Natural killer cell (primary cell): ENCODE measurements around the gene CATSPER3. TPM values are rescaled to one million over a fixed set of nuclear protein-coding genes. Genes with fewer than 3 reads are reported as not detected.

Experiments used
- ATAC-seq, 3 donors: fragments of 150-1000 bp in 2 of 3; fragments of 200-7000 bp in 1 of 3; cut with Tn5 transposase; 1 replicate in 1 of 3; 2 replicates in 2 of 3; pipeline ENCODE4 v1.10.0; 2021; ENCODE audit warnings: mild to moderate bottlenecking in 2 of 3, moderate library complexity in 2 of 3
- DNase-seq, 2 donors: peaks; one replicate each; pipeline versions ENCODE4 v3.0.0 to v3.0.0-alpha.2; 2013 to 2021; ENCODE audit warnings: mixed read lengths in 1 of 2
- H3K27ac ChIP-seq: one replicate; pipeline ENCODE4 v1.5.1; 2013; ENCODE audit warnings: mild to moderate bottlenecking, low read length
- H3K27me3 ChIP-seq: one replicate; pipeline ENCODE4 v1.6.1; 2013; ENCODE audit warnings: low read length; ENCODE audit not compliant: control insufficient read depth, insufficient read depth
- H3K36me3 ChIP-seq: one replicate; pipeline ENCODE4 v1.6.1; 2013; ENCODE audit warnings: low read length; ENCODE audit not compliant: control insufficient read depth, insufficient read depth
- H3K4me1 ChIP-seq: one replicate; pipeline ENCODE4 v1.6.1; 2013; ENCODE audit warnings: low read length; ENCODE audit not compliant: control insufficient read depth, insufficient read depth
- H3K4me3 ChIP-seq: one replicate; pipeline ENCODE4 v1.5.1; 2013; ENCODE audit warnings: low read length
- H3K9me3 ChIP-seq: one replicate; pipeline ENCODE4 v1.6.1; 2013; ENCODE audit warnings: low read length; ENCODE audit not compliant: control insufficient read depth, insufficient read depth
- H3K27ac Mint-ChIP-seq, 2 donors: one replicate each; pipeline ENCODE4 v1.8.0; 2022; ENCODE audit warnings: mild to moderate bottlenecking in 2 of 2, mixed read lengths in 2 of 2, moderate library complexity in 1 of 2
- H3K27me3 Mint-ChIP-seq, 2 donors: one replicate each; pipeline ENCODE4 v1.8.0; 2022; ENCODE audit warnings: low read depth in 2 of 2, mixed read lengths in 2 of 2
- H3K36me3 Mint-ChIP-seq: one replicate; pipeline ENCODE4 v1.8.0; 2022; ENCODE audit warnings: mixed read lengths
- H3K4me1 Mint-ChIP-seq, 2 donors: one replicate each; pipeline ENCODE4 v1.8.0; 2022; ENCODE audit warnings: mixed read lengths in 2 of 2
- H3K4me3 Mint-ChIP-seq: one replicate; pipeline ENCODE4 v1.8.0; 2022; ENCODE audit warnings: mild to moderate bottlenecking, moderate library complexity, mixed read lengths
- H3K9me3 Mint-ChIP-seq, 2 donors: one replicate each; pipeline ENCODE4 v1.8.0; 2022; ENCODE audit warnings: mixed read lengths in 2 of 2
- WGBS: methylation state at CpG from one replicate; pipeline ENCODE4 v1.1.7; 2013; ENCODE audit warnings: missing lambda C conversion rate; ENCODE audit not compliant: insufficient coverage; 5-methylcytosine and 5-hydroxymethylcytosine counted together
- intact Hi-C: fragments of 100-400 bp; cut with micrococcal nuclease; formaldehyde crosslinking; loops from one replicate; pipeline ENCODE4 v1.14.2; 2022
- total RNA-seq, 4 donors: library from RNA; stranded (reverse); fragments of 120-200 nt in 1 of 4; gene quantifications; one replicate each; pipeline versions ENCODE4 v1.2.3 to v1.2.4, GENCODE V29; 2013 to 2022
- TF ChIP-seq, protein P1 (sequence below): fragments of 200-600 bp; IDR thresholded peaks from one replicate; pipeline ENCODE4 v1.8.0; 2022; ENCODE audit warnings: antibody characterized with exemption

The CATSPER3 gene
- total RNA-seq, 3 donors from 2014 or later (not counting 1 experiment from before 2014, with no cell fraction given): 0.31 to 0.79 (median 0.55) TPM

DNA sequence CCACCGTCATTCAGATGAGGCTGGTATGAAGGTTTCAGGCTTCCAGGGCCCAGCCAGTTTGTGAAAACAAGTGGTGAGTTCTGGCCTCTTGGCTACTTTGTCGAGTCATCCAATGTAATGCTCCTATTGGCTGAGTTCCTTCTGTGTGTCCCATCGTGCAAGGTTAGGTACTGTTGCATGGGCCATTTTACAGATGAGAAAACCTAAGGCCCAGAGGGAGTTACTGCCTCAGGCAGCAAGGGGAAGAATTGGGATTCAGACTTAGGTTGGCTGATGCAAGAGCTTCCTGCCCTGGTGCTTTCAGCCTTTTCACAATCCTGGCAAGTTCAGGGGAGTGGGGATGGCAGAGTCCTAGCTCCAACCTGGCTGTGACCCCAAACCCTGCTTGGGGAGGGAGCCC, 83.7 kb downstream of the CATSPER3 start:
- no peaks in the 10 kb centered on the region for H3K36me3 ChIP-seq
- Mint-ChIP-seq H3K9me3 (no peaks in the 10 kb centered on the region), H3K36me3 (no peaks in the 10 kb centered on the region), H3K27ac (no peak overlapping the region), H3K4me3 (no peak overlapping the region), H3K27me3 (peaks cover 43 to 58% of the 10 kb centered on the region in 2 donors), H3K4me1 (no peaks in the 10 kb centered on the region)
- H3K9me3 ChIP-seq: no peaks in the 10 kb centered on the region
- TF ChIP-seq, protein P1, sequence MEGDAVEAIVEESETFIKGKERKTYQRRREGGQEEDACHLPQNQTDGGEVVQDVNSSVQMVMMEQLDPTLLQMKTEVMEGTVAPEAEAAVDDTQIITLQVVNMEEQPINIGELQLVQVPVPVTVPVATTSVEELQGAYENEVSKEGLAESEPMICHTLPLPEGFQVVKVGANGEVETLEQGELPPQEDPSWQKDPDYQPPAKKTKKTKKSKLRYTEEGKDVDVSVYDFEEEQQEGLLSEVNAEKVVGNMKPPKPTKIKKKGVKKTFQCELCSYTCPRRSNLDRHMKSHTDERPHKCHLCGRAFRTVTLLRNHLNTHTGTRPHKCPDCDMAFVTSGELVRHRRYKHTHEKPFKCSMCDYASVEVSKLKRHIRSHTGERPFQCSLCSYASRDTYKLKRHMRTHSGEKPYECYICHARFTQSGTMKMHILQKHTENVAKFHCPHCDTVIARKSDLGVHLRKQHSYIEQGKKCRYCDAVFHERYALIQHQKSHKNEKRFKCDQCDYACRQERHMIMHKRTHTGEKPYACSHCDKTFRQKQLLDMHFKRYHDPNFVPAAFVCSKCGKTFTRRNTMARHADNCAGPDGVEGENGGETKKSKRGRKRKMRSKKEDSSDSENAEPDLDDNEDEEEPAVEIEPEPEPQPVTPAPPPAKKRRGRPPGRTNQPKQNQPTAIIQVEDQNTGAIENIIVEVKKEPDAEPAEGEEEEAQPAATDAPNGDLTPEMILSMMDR: no peak
- WGBS: 60% methylated on average over 3 of the region's 3 CpGs
- peaks cover 8% of the 10 kb centered on the region for H3K27me3 ChIP-seq
- H3K27ac ChIP-seq: no peak overlapping the region
- intact Hi-C loops: no loop called here
- ATAC-seq: no peak
- no peak overlapping the region for H3K4me3 ChIP-seq
- peaks cover 10% of the 10 kb centered on the region for H3K4me1 ChIP-seq
- no peak for DNase-seq

DNA sequence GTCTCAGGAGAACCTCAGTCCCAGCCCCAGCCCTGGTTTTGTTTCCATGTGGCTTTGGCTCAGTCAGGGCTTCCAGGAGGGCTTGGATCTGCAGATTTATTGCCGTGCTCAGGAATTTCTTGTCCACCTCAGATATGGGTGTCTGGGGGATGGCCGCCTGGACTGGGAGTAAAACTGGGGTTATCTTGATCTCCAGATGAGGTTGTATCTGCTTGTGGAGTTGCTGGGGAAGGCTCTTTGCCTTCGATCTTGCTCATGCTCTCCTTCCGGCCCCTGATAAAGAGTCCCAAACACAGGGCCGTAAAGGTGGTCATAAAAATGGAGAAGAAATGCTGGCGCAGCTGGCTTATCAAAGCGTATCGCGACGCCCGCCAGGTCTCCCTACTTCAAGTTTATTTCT, 84.2 kb downstream of the CATSPER3 start:
- H3K27ac ChIP-seq: no peak overlapping the region
- H3K4me1 Mint-ChIP-seq: no peaks in the 10 kb centered on the region
- 60% methylated on average over 11 of the region's 11 CpGs for WGBS
- H3K27ac Mint-ChIP-seq: no peak overlapping the region
- intact Hi-C loops: no loop called here
- no peak overlapping the region for H3K4me3 ChIP-seq
- H3K27me3 ChIP-seq: peaks cover 8% of the 10 kb centered on the region
- ATAC-seq: no peak
- no peak overlapping the region for H3K4me3 Mint-ChIP-seq
- TF ChIP-seq, protein P1: no peak
- no peaks in the 10 kb centered on the region for H3K9me3 Mint-ChIP-seq
- no peaks in the 10 kb centered on the region for H3K36me3 Mint-ChIP-seq
- H3K27me3 Mint-ChIP-seq: peaks cover 43 to 53% of the 10 kb centered on the region in 2 donors
- DNase-seq: no peak
- no peaks in the 10 kb centered on the region for H3K9me3 ChIP-seq
- H3K4me1 ChIP-seq: peaks cover 10% of the 10 kb centered on the region
- H3K36me3 ChIP-seq: no peaks in the 10 kb centered on the region

DNA sequence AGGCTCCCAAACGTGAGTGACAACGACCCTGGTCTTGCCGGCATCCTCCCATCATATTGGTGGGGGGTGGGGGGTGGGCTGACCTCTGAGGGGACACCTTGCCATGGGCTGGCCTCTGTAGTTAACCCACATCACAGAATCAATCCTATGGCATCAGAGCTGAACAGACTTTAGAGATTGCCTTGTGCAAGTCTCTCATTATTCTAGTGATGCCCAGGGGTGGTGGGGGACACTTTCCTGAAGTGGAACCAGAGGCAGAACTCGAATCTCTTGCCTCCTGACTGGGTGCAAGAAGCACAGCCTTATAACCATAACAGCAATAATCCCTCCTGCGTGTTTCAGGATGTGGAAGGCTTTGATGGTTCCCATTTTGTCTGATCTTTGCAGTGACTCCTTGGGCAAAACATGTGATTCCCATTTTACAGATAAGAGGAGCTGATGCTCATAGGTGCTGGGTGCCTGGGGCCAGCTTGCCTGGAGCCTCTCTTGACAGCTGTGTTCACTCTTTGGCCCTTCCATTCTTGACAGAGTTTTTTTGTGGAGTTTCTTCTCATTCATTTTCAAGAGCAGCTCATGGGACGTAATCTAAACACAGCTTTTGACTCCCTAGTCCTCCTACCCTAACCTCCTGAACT, 84.9 kb downstream of the CATSPER3 start:
- TF ChIP-seq, protein P1: no peak
- Histone ChIP-seq H3K4me3 (no peak overlapping the region), H3K27me3 (peaks cover 8% of the 10 kb centered on the region), H3K4me1 (peaks cover 10% of the 10 kb centered on the region), H3K9me3 (no peaks in the 10 kb centered on the region), H3K36me3 (no peaks in the 10 kb centered on the region), H3K27ac (no peak overlapping the region)
- DNase-seq: no peak
- no peaks in the 10 kb centered on the region for H3K36me3 Mint-ChIP-seq
- no peak overlapping the region for H3K27ac Mint-ChIP-seq
- 56% methylated on average over 6 of the region's 6 CpGs for WGBS
- intact Hi-C loops: no loop called here
- H3K9me3 Mint-ChIP-seq: no peaks in the 10 kb centered on the region
- no peak overlapping the region for H3K4me3 Mint-ChIP-seq
- H3K27me3 Mint-ChIP-seq: peaks cover 40 to 57% of the 10 kb centered on the region in 2 donors
- no peaks in the 10 kb centered on the region for H3K4me1 Mint-ChIP-seq
- no peak for ATAC-seq

DNA sequence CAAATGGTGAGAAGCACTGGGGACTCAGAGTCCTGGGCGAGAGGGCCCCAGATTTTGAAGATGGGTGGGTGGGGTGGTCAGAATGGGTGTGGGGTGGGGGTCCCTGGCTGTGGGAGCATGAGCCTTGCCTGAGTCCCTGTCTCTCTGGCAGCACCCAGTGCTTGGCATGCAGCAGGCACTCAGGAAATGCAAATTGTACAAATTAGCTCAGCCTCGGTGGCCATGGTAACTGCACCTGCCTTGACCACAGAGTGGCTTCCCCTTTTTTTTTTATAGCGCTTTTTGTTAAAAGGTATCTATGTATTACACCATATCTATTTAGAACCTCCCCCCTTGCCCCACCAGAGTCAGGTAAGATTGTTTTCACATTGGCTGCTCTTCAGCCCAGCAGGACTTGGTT, 85.6 kb downstream of the CATSPER3 start:
- intact Hi-C loops: no loop called here
- Mint-ChIP-seq H3K36me3 (no peaks in the 10 kb centered on the region), H3K27ac (no peak overlapping the region), H3K4me3 (no peak overlapping the region), H3K9me3 (no peaks in the 10 kb centered on the region), H3K27me3 (peaks cover 35 to 63% of the 10 kb centered on the region in 2 donors), H3K4me1 (no peaks in the 10 kb centered on the region)
- 22% methylated on average over 2 of the region's 3 CpGs for WGBS
- H3K9me3 ChIP-seq: no peaks in the 10 kb centered on the region
- no peak for DNase-seq
- H3K36me3 ChIP-seq: no peaks in the 10 kb centered on the region
- H3K27me3 ChIP-seq: peaks cover 8% of the 10 kb centered on the region
- no peak overlapping the region for H3K27ac ChIP-seq
- peaks cover 10% of the 10 kb centered on the region for H3K4me1 ChIP-seq
- H3K4me3 ChIP-seq: no peak overlapping the region
- TF ChIP-seq, protein P1: no peak
- ATAC-seq: no peak
